GM18867 (cell line): ENCODE results near the gene TMCO4.

Source experiments
- ATAC-seq: cut with Tn5 transposase; IDR thresholded peaks from one replicate; pipeline ENCODE4 v1.9.1; 2021; ENCODE audit warnings: mild to moderate bottlenecking, moderate library complexity; ENCODE audit not compliant: unreplicated experiment

The TMCO4 gene

DNA sequence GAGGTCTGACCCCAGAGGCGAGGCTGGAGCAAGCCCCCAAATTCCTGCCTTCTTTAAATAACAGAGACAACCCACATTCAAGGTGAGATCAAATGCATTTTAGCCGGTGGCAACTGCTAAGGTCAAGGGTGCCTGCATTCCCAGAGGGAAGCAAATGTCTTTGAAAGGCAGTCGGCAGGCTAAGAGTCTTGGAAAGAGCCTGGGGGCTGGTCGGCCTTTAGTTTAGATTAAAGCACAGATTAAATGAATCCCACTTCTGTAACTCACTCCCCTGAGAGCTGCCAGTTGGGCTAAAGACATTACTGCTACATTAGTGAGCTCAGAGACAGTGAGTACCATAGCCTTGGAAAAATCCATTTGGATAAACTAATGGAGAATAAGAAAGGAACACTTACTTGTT lies 75.8 kb downstream of the TMCO4 start:
- ATAC-seq, result no peak

DNA sequence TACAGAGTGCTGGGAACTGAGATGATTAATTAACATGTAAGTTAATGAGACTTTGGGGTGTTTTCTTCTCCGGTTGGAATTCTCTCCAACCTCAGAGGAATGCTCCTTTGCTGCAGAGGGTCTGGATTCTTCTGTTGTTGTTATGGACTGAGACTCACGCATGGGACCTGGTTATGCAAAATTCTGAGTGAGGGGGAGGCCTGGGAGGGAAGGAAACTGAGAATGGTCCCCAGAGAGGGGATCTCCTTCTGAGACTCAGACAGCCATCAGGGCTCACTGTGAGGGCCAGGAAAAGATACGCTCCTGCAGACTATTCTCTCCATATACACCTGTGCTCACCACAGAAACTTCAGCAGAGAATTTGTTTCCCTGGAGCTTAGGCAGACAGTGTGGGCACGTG lies 78.7 kb downstream of the TMCO4 start:
- ATAC-seq, result no peak

DNA sequence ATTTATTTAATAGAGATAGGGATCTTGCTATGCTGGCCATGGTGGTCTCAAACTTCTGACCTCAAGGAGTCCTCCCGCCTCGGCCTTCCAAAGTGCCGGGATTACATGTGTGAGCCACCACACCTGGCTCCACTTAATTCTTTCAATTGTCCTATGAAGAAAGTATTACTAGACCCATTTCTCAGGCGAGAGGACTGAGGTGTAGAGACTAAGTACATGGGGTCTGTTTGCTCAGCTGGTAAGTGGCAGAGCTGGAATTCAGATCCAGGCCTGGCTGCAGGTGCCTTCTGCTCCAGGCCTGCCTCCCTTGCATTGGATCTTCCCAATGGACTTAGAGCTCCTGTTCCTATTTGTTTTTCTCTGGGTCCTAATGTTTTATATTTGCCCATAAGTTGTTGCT lies 79.5 kb downstream of the TMCO4 start:
- no peak for ATAC-seq

DNA sequence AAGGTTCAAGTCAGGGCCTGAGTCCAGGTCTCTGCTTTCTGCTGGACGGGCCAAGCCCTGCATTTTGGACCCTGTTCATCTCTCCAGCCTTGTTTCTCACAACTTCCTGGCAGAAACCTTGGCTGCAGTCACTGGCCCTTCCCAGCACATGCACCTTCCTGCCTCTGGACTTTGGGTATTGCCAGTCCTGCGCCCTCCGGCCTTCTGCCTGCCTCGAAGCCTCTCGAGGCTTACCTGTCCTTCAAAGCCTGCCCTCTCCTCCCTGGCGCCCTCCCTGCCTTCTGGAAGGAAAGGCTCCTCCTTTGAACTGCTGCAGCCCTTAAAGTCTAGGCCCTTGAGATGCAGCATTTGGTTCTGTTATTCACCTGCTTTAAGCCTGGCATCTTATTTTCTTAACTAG lies 82.2 kb downstream of the TMCO4 start:
- no peak for ATAC-seq

DNA sequence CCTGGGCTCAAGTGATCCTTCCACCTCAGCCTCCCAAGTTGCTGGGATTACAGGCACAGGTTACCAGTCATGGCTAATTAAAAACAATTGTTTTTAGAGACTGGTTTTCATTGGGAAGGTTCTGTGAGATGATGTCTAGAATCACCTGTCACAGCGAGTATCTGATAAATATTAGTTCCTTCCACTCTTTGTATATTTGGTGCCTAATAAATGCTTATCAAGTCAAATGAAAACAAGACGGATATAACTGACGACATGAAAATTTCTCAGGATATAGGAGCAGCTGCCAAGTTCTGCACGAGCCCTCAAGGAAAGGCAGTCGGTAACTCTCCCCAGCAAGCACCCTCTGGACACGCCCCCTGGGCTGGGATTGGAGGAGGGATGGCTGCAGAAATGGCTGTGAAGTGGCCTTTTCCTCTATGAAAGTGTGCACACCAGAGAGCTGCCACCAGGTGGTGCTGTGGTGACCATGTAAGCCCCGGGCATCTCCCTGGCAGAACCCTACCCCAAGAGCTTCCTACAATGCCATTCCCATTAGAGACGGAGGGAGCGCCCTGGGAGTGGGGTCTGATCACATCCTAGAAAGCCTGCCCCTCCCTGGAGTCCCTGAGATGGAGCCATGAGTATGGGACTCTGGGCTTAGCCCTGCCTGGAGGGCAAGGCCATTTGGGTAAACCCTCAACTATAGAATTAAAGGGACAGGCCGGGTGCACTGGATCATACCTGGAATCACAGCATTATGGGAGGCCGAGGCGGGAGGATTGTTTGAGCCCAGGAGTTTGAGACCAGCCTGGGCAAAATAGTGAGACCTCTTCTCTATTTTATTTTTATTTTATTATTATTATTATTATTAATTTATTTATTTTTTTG lies 84.1 kb downstream of the TMCO4 start:
- peak; percentile 69 for ATAC-seq

DNA sequence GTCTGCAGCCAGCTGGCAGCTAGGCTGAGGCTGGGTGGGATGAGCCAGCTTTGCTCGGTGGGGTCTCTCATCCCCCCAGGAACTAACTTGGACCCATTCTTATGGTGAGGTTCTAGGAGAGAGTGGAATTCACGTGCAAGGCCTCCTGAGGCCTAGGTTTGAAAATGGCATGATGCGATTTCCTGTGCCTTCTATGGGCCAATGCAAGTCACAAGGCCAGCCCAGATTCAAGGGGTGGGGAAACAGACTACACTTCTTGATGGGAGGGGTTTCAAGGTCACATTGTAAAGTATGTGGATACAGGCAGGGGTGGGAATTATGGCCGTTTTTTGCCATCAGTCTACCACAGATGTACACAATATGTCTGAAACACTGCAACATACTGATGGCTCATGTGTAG lies 86.8 kb downstream of the TMCO4 start:
- ATAC-seq, result no peak

DNA sequence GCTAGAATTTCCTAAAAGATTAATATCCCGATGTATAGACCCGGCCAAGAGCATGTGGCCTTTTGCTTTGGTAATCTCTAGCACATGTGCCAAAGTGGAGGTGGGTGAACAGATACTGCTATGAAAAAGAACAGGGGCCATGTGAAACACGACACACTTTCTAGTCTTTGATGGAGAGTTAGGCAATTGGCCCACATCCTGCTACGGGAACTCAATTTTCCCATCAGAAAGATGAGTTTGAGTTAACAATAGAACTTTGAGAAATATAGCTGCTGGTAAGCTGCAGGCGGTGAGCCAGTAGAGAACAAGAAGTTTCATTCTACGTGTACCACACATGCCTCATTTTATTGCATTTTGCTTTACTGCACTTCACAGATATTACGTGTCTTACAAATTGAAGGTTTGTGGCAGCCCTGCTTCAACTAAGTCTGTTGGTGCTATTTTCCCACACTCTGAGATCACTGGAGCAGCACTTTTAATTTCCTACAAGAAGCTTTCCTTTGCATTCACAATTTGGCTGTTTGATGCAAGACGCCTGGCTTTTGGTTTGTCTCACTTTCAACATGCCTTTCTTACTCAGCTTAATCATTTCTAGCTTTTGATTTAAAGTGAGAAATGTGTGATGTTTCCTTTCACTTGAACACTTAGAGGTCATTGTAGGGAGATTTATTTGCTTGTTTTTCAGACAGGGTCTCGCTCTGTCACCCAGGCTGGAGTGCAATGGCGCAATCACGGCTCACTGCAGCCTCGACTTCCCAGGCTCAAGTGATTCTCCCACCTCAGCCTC lies 88.7 kb downstream of the TMCO4 start:
- peak; percentile 49 for ATAC-seq

DNA sequence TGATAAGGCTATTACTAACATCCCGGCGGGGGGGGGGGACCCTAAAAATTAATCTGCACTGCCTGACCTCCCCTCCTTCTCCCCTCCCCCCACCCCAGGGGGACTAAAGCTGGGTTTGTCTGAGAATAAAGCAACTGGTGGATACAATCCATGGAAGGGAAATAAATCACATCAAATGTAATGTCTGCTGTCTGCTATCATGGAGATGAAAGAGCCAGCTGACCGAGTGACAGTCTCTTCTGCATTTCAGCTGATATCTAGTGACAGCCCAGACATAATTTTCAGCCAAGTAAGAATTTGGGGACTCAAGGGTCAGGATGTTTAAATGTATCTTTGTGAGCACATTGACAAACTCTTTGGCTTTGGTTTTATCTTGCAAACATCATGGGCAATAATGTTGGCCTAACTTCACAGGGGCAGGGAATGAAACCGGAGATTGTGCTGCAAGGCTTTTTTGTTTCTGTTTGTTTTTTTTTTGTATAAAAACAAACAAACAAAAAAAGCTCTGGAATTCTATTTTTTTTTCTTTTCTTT lies 90.4 kb downstream of the TMCO4 start:
- ATAC-seq, result no peak

DNA sequence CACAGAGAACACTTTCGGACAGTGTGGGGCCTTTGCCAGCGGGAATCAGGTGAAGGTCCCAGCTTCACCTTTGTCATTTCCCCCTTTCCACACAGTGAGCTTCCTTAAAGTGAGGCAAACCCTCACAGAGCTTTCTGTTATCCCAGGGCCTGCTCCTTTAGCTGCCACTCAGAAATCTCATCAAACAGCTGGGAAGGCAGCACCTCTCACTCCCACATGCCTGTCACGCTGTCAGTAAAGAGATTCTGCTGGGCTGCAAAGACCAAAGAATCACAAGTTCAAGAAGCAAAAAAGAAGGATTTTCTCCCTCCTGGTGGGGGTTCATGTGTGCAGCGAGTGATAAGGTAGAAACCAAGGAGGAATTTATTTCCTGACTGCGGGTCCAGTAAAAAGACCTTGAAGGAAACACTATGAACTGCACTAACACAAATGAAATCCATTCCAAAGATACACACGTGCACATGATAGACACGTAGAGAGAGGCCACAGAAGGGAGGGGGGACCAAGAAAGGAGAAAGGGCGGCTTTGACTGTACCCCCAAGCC lies 91.1 kb downstream of the TMCO4 start:
- no peak for ATAC-seq

DNA sequence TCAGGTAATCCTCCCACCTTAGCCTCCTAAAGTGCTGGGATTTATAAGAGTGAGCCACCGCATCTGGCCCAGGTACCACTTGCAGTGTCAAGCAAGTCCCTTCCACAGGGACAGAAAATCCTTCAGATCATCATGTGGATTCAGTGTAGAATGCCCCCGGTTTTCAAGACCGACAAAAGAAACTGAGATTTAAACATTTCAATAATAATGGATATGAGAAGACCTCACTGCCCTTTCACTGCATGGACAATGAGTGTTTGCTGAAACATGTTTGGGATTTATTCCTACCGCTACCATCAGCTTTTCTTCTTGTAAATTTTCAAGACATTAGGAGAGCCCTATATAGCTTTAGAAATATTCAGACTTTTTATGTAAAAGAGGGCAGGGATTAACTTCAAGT lies 93.6 kb downstream of the TMCO4 start:
- no peak for ATAC-seq

DNA sequence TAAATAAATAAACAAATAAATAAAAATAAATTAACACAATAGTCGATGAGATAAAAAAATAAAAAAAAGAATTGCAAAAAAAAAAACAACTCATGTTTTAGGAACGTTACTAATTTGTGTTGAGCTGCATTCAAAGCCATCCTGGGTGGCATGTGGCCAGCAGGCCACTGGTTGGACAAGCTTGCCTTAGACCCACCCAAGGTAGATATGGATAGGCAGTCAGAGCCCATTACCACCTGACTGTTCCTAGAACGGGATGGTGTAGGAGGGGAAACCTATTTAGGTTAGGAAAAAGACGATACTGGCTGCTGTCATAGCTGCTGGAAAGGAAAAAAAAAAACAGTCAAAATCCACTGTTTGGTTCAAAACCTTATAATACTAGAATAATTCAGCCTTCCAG lies 94.3 kb downstream of the TMCO4 start:
- ATAC-seq, result no peak

DNA sequence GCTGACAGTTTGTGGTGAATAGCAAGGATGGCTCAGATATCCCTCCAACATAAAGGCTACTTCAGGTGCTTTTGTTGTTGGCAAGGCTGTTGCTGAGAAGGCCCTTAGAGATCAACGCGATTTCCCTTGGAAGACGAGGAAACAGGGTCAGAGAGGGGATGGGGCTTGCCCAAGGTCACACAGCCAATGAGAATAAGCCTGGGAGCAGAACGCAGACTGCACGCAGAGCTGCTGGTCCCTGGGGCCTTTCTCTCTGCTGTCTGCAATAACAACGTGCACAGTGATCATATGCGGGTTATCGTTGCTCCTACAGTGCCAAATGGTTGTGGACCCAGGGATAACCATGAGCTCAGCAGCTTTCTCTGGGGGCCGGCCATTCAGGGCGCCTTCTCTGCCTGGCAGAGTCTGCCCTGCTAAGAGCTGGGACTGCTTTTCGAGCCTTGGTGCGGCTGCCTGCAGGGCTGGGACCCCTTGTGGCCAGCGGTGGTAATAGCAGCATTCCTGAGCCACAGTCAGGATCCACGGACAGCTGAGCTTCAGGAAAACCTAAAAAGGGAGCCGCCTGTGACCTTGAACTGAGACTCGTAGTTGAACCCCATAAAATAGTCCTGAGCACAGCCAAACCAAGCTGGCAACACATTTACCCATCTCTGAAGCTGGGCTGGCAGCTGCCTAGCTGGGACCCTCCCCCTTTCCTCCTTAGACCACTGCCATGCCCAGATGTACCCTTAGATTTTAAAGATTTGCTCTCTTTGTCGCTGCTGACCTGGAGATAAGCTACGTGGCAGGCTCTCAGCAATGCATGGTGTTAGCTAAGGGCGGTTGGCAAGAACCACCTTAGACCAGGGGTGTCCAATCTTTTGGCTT lies 95.2 kb downstream of the TMCO4 start:
- ATAC-seq, result no peak

DNA sequence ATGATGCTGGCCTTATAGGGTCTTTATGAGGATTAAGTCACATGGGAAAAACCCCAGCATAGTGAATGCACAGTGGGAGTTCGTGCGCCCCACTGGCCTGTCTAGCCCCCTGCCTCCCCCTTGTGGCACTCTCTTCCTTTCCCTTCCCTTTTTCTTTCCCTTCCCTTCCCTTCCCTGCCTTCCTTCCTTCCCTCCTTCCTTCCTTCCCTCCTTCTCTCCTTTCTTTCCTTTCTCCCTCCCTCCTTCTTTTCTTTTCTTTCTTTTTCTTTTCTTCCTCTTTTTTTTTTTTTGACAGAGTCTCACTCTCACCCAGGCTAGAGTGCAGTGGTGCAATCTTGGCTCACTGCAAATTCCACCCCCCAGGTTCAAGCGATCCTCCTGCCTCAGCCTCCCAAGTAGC lies 96.4 kb downstream of the TMCO4 start:
- no peak for ATAC-seq

DNA sequence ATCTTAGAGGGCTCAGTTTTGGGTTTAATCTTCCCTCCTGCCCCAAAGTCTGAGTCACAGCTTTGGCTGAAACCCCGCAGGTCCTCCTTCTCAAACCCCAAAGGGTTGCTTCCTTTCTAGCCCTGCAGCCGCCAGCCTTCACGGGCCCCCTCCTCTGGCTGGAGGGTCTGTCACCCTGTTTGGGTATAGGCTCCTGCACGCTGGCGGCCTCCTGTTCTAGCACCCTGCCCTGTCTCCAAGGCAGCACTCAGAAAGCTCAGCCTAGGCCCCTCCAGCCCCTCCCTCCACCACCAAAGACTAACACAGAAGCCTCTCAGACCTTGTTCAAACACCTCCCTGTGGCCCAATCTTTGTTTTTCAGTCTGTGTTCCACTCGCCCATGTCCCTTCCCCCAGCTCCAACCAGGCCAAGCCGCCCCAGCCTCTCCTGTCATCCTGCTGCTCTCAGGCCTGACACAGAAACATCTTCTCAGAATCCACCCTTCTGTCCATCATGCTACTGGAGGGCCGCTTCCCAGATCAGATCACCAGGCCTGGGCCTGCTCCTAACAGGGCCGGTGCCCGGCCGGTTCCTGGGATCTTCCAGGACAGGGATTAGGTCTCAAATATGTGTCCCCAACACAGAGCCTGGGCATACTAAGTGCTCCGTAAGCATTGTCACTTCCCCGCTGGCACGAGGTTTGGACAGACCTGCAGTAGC lies 99.5 kb downstream of the TMCO4 start:
- no peak for ATAC-seq

DNA sequence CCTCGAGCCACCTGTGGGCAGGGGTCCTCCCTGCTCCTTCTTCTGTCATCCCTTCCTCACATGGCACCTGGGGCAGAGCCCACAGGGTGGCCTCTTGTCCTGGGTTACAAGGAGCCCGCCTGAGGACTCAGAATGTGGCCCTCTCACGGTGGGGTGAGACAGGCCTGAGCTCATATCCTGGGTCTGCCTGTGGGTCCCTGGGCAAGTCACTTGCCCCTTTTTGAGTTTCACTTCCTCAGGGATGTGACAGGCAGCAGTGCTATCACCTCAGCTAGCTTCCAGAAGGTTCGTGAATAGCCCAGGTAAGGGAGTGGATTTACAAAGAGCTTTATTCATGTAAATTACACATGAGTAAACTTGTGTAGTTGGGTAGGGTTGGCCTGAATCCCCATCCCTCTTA lies 101.5 kb downstream of the TMCO4 start:
- no peak for ATAC-seq

DNA sequence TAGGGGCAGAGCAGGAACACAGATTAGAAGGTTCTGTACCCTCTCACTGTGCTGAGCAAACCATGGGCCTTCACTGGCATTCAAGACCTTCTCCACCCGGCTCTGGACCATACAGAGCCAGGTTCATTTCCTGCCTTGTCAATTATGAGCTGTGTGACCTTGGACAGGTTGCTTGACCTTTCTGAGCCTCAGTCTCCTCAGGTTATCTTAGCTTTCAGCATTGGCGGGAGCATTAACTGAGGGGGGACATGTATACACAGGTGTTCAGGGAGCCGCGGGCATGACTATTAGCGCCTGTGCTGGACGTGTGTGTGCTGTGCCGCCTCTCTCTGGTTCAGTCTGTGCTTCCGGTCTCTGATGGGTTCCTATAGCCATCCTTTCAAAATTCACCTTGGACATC lies 102.9 kb downstream of the TMCO4 start:
- no peak for ATAC-seq

DNA sequence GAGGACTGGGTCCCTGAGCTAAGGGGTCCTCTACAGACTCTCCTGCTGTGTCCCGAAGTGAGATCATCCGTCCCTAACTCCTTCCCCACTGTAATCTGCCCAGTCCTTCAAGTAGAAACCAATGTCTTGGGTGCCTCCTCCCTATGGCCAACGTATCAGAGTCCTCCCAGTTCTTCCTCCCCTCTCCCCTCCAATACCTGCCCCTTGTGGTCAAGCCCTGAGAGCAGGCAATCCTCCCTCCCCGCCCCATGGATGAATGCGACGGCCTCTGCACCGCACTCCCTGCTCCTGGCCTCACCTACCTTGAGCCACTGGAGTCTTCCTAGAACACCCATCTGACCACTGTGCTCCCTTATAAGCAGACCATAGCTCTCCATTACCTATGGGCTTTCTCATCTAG lies 103.9 kb downstream of the TMCO4 start:
- ATAC-seq, result no peak

DNA sequence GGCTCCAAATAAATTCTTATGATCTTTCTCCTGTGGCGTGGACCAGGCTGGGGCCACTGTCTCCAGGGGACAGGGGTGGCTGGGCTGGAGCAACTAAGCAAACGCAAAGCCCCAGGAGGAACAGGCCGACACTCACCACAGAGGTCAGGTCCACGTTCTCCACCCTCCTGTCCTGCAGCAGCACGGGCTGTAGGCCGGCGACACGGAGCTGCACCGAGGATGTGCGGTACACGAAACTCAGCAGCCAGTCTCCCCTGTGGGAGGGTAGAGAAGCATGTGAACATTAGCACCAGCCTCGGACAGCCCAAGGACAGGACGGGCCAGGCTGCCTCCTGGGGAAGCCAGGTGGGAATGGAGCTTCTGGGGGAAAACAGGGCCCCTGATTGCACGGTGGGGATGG lies 105.4 kb downstream of the TMCO4 start:
- no peak for ATAC-seq

DNA sequence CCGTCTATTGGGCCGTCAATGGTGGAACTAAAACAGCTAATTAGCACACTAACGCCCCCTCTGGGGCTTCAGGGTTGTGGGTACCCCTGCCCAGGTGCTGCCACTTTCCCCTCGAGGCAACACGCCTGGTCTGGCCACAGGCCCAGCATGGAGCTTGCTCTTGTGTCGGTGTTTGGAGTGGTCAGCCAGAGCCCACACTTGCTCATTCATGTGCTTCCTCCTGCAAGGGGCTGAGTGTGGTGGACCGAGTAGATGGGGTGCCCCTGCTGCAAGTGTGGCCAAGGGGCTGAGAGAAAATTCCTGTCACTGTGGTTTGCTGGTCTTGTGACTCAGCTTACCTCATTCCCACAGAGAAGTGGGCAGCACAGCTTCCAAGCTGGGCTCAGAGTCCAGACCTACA lies 109.4 kb downstream of the TMCO4 start:
- ATAC-seq, result no peak

DNA sequence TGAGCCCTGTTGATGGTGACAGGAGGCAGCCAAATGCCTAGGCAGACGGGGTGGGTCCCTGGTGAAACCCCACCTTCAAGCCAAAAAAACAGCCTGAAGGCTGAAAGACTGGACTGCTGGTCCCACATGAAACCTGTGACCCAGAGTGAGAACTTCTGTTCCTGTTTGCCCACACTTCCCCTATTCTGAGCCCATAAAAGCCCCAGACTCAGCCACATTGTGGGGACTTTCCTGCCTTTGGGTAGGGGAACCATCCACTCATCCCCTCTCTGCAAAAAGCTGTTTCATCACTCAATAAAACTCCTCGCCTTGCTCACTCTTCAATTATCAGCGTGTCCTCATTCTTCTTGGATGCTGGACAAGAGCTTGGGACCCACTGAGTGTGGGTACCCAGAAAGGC lies 109.9 kb downstream of the TMCO4 start:
- ATAC-seq, result no peak
